BJ (cell line): ENCODE data around the gene AVEN. TPM values are rescaled to one million over a fixed set of nuclear protein-coding genes. Genes with fewer than 3 reads are reported as not detected.

ENCODE experiments used
- CTCF ChIA-PET: fragments of 350-600 bp; formaldehyde crosslinking; extraction: SDS; loops from one replicate; lab custom pipeline; 2021; ENCODE audit warnings: antibody characterized with exemption, inconsistent platforms; lab: Yijun Ruan, JAX
- POLR2A ChIA-PET: fragments of 300-600 bp; sonication (Branson Sonifier 250); formaldehyde crosslinking; extraction: SDS; loops from one replicate; lab custom pipeline; 2021; ENCODE audit warnings: antibody characterized with exemption; lab: Charles Lee
- DNase-seq: peaks from one replicate; pipeline ENCODE4 v3.0.0-alpha.2; 2011; ENCODE audit warnings: low read depth
- H3K27me3 ChIP-seq: 2 replicates; pipeline ENCODE4 v1.6.0; 2011; ENCODE audit warnings: low read length; ENCODE audit not compliant: control insufficient read depth, insufficient read depth
- H3K36me3 ChIP-seq: 2 replicates; pipeline ENCODE4 v1.5.1; 2011; ENCODE audit warnings: low read length; ENCODE audit not compliant: control insufficient read depth, insufficient read depth
- H3K4me3 ChIP-seq: 2 replicates; pipeline ENCODE4 v1.5.1; 2011; ENCODE audit warnings: low read depth, mild to moderate bottlenecking, control low read depth, low read length
- polyA plus RNA-seq: library from polyadenylated mRNA; depleted of rRNA; stranded (reverse); fragments of >200 nt; gene quantifications from 2 replicates; pipeline ENCODE4 v1.2.3, GENCODE V29; 2011
- TF ChIP-seq, protein P1 (sequence below): IDR thresholded peaks from 2 replicates; pipeline ENCODE4 v1.5.1; 2011; ENCODE audit warnings: low read depth, mild to moderate bottlenecking, control low read depth, inconsistent platforms, low read length, moderate library complexity; ENCODE audit not compliant: insufficient read depth

The AVEN gene
- polyA plus RNA-seq, 1 experiment = 17.6 TPM

DNA sequence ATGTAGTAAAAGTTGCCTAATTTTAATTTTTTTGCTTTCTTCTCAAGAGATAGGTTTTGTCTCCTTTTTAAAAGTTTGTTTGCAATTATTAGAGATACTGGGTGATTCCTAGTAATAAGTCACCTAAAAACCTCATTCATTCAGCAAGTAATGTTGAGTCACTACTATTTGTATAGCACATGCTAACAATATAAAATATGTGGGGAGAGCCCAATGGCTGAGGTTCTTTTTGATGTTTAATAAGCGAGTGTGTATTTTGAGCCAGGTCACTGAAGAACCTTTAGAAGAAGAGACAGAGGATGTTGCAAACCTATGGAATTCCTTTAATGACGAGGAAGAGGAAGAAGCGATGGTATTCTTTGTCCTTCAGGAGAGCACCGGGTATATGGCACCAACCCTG lies 194.4 kb downstream of the AVEN start:
- DNase-seq = no peak
- H3K4me3 ChIP-seq = no peak overlapping the region
- ChIA-PET POLR2A (no interaction called here), CTCF (no interaction called here)
- no peaks in the 10 kb centered on the region for H3K36me3 ChIP-seq
- TF ChIP-seq, protein P1, sequence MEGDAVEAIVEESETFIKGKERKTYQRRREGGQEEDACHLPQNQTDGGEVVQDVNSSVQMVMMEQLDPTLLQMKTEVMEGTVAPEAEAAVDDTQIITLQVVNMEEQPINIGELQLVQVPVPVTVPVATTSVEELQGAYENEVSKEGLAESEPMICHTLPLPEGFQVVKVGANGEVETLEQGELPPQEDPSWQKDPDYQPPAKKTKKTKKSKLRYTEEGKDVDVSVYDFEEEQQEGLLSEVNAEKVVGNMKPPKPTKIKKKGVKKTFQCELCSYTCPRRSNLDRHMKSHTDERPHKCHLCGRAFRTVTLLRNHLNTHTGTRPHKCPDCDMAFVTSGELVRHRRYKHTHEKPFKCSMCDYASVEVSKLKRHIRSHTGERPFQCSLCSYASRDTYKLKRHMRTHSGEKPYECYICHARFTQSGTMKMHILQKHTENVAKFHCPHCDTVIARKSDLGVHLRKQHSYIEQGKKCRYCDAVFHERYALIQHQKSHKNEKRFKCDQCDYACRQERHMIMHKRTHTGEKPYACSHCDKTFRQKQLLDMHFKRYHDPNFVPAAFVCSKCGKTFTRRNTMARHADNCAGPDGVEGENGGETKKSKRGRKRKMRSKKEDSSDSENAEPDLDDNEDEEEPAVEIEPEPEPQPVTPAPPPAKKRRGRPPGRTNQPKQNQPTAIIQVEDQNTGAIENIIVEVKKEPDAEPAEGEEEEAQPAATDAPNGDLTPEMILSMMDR = no peak
- H3K27me3 ChIP-seq = no peaks in the 10 kb centered on the region

DNA sequence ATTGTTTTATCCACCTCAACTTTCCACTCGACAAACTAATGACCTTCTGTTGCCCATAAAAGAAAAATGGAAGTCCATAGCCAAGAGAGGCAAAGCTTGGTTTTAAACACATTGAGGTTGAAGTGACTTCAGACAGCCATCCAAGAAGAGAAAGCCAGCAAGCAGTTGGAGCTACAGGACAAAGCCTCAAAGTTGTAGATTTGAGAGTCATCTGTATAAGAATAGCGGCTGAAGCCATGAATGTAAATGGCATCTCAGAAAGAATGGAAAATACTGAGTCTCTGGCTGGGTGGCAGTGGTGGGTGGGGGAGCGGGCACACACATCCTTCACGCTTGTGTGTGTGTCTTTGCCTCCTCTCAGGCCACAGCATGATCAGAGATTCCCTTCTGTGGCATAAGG lies 194.8 kb downstream of the AVEN start:
- TF ChIP-seq, protein P1 = no peak
- no peaks in the 10 kb centered on the region for H3K27me3 ChIP-seq
- no peak for DNase-seq
- ChIA-PET POLR2A (no interaction called here), CTCF (no interaction called here)
- H3K36me3 ChIP-seq = no peaks in the 10 kb centered on the region
- no peak overlapping the region for H3K4me3 ChIP-seq

DNA sequence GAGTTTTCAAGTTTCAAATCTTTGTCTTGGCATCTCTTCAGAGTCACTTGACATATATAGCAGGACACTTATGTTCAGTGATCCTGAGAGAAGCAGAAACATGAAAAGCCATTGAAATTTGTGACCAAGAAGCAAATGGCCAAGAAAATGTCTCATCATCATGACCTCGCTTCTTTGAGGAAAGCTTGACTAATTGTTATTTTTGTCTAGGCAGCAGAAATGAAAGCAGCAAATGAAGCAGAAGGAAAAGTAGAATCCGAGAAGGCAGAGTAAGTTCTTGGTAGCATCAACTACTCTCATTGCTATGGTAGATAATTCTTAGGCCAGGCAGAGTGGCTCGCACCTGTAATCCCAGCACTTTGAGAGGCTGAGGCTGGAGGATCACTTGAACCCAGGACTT lies 198.4 kb downstream of the AVEN start:
- CTCF ChIA-PET = interaction anchor here (0.5 kb wide), 1 partner anchor 175 kb away, joined by 3 read pairs; no protein-coding TSS in a partner anchor

GRCh38 chr15:33839540-33839939 lies 199.5 kb downstream of the AVEN start:
- POLR2A ChIA-PET = no interaction called here
- CTCF ChIA-PET = no interaction called here
- no peaks in the 10 kb centered on the region for H3K36me3 ChIP-seq
- H3K4me3 ChIP-seq = no peak overlapping the region
- TF ChIP-seq, protein P1 = no peak
- H3K27me3 ChIP-seq = no peaks in the 10 kb centered on the region
- DNase-seq = no peak

More for the DNA sequence above, 198.4 kb downstream of the AVEN start:
- TF ChIP-seq, protein P1 = no peak
- DNase-seq = no peak
- no peaks in the 10 kb centered on the region for H3K27me3 ChIP-seq
- POLR2A ChIA-PET = no interaction called here
- no peak overlapping the region for H3K4me3 ChIP-seq
- H3K36me3 ChIP-seq = no peaks in the 10 kb centered on the region

DNA sequence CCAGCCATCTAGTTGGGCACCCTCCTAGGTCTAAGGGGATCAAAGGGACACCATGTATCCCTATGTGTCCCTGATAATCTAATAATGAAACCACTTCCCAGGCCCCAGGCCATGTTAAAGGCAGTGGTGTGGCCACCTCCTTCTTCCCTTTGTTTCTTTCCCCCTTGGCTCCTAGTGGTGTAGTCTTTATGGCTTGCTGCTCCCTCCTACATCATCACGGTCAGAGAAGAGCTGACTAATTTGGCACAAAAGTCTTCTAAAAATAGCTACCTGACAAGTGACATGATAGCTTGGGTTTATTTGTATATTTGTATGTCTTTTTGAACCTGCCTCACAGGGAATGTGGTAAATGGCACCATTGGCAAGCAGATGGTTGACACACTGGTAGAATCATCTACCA lies 201.7 kb downstream of the AVEN start:
- CTCF ChIA-PET = interaction anchor here (0.8 kb wide), 1 partner anchor 19 kb away, joined by 3 read pairs; no protein-coding TSS in a partner anchor
- Histone ChIP-seq H3K36me3 (no peaks in the 10 kb centered on the region), H3K27me3 (no peaks in the 10 kb centered on the region), H3K4me3 (no peak overlapping the region)
- DNase-seq = no peak
- TF ChIP-seq, protein P1 = no peak
- POLR2A ChIA-PET = no interaction called here
